ENCODE results near the gene MBNL2. TPM values are rescaled to one million over a fixed set of nuclear protein-coding genes. Genes with fewer than 3 reads are reported as not detected.

Gene MBNL2
- total and polyA plus RNA-seq, 2 of the 4 experiments (the other 2 are of a cell fraction): 26.9 to 103 TPM

DNA sequence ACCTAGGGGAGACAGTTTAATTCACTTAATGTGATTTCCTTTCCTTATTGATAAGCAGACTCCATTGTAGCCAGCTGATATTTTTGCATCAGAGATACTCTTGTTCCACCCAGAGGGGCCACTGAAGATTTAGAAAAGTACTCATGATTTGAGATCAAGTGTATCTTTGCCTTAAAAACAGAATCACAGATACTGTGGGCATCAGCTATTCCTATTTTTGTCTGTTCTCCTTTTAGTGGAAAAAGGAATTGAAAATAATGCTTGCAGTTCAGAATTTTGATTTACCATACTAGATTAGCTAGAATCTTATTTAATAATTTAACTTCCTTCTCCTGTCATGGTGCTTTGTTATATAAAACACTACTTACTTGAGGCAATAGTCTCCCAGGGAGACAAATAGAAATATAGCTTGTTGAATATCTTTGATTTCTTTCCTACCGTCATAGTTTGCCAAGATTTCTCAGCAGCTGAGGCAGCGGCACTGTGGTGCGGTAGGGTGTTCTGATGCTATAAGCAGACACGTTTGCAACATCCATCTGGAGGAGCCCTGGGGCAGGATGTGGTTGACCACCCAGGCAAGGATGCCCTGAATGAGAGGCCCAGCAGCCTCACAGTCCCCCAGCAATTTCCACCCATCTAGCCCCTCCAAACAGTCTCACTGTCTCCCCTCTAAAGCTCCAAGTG, 164.8 kb downstream of the MBNL2 start:
- BruUV-seq (replicated peaks): no TSS peak
- H3K9ac ChIP-seq (ENCODE audit: low read depth, low read length): no peak overlapping the region
- no peak overlapping the region for H3K4ac ChIP-seq (ENCODE audit: low read depth, low read length)
- H2AFZ ChIP-seq (replicated peaks; ENCODE audit: low read length, poor library complexity): no peak overlapping the region
- no peaks in the 10 kb centered on the region for H3K9me3 ChIP-seq (ENCODE audit: control insufficient read depth, insufficient read depth, low read length)
- H4K8ac ChIP-seq (ENCODE audit: low read depth in 2 of 2, low read length in 2 of 2): no peak overlapping the region
- no peak overlapping the region for H4K5ac ChIP-seq (ENCODE audit: low read depth, low read length)
- H3K9me1 ChIP-seq (ENCODE audit: insufficient read depth, low read length): peaks cover 11% of the 10 kb centered on the region; the same call in 1 of the 2 replicates
- no peak overlapping the region; the same call in 1 of the 2 replicates for H2BK20ac ChIP-seq (ENCODE audit: low read depth, low read length)
- TF ChIP-seq MAZ (IDR thresholded peaks at IDR 0.05; ENCODE audit: borderline replicate concordance, low read depth, low read length) (no peak), FOS (IDR thresholded peaks at IDR 0.05; ENCODE audit: low read depth, low read length) (no peak), SMC3 (IDR thresholded peaks at IDR 0.05; ENCODE audit: low read depth, low read length) (no peak), NFE2L2 (IDR thresholded peaks at IDR 0.05; ENCODE audit: low read depth, low read length) (no peak), RFX5 (IDR thresholded peaks at IDR 0.05; ENCODE audit: low read depth, low read length) (no peak), BHLHE40 (IDR thresholded peaks at IDR 0.05; ENCODE audit: low read depth, low read length) (no peak), POLR2A (IDR thresholded peaks at IDR 0.05; ENCODE audit: low read depth, low read length) (no peak), CHD1 (IDR thresholded peaks at IDR 0.05; ENCODE audit: low read depth, low read length) (no peak), MAFK (IDR thresholded peaks at IDR 0.05; ENCODE audit: low read depth, low read length) (no peak), RAD21 (IDR thresholded peaks at IDR 0.05; ENCODE audit: low read length) (no peak), MXI1 (IDR thresholded peaks at IDR 0.05; ENCODE audit: borderline replicate concordance, low read depth, low read length) (no peak), CEBPB (IDR thresholded peaks at IDR 0.05; ENCODE audit: low read depth, low read length) (no peak), RCOR1 (IDR thresholded peaks at IDR 0.05; ENCODE audit: insufficient replicate concordance, low read length) (no peak)
- TF ChIP-seq, protein P1, sequence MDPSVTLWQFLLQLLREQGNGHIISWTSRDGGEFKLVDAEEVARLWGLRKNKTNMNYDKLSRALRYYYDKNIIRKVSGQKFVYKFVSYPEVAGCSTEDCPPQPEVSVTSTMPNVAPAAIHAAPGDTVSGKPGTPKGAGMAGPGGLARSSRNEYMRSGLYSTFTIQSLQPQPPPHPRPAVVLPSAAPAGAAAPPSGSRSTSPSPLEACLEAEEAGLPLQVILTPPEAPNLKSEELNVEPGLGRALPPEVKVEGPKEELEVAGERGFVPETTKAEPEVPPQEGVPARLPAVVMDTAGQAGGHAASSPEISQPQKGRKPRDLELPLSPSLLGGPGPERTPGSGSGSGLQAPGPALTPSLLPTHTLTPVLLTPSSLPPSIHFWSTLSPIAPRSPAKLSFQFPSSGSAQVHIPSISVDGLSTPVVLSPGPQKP (IDR thresholded peaks at IDR 0.05; ENCODE audit: borderline replicate concordance, low read depth, low read length): no peak
- TF ChIP-seq, protein P2, sequence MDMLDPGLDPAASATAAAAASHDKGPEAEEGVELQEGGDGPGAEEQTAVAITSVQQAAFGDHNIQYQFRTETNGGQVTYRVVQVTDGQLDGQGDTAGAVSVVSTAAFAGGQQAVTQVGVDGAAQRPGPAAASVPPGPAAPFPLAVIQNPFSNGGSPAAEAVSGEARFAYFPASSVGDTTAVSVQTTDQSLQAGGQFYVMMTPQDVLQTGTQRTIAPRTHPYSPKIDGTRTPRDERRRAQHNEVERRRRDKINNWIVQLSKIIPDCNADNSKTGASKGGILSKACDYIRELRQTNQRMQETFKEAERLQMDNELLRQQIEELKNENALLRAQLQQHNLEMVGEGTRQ (IDR thresholded peaks at IDR 0.05; ENCODE audit: low read depth, low read length): no peak
- TF ChIP-seq, protein P3, sequence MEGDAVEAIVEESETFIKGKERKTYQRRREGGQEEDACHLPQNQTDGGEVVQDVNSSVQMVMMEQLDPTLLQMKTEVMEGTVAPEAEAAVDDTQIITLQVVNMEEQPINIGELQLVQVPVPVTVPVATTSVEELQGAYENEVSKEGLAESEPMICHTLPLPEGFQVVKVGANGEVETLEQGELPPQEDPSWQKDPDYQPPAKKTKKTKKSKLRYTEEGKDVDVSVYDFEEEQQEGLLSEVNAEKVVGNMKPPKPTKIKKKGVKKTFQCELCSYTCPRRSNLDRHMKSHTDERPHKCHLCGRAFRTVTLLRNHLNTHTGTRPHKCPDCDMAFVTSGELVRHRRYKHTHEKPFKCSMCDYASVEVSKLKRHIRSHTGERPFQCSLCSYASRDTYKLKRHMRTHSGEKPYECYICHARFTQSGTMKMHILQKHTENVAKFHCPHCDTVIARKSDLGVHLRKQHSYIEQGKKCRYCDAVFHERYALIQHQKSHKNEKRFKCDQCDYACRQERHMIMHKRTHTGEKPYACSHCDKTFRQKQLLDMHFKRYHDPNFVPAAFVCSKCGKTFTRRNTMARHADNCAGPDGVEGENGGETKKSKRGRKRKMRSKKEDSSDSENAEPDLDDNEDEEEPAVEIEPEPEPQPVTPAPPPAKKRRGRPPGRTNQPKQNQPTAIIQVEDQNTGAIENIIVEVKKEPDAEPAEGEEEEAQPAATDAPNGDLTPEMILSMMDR (conservative IDR thresholded peaks at IDR 0.05; ENCODE audit: low read depth, low read length): no peak
- 100% methylated on average over 1 of the region's 4 CpGs; no CpG with 5 or more reads in 1 of the 2 experiments for WGBS, 2 experiments (ENCODE audit: extremely low coverage in 2 of 2, insufficient read length in 1 of 2)
- no peak overlapping the region for H3K27ac ChIP-seq (ENCODE audit: insufficient read depth, low read length)
- H3K4me2 ChIP-seq (ENCODE audit: low read depth, low read length): no peak overlapping the region
- no peak overlapping the region for H4K91ac ChIP-seq (ENCODE audit: insufficient read depth, low read depth, low read length)
- in situ Hi-C loops (cut with MboI; ENCODE audit: low sequenced_read_pairs): no loop called here
- H3K56ac ChIP-seq (ENCODE audit: extremely low read depth, insufficient read depth, low read length): no peak overlapping the region
- no peak overlapping the region for H3K18ac ChIP-seq (ENCODE audit: low read depth, low read length)
- dilution Hi-C loops (cut with HindIII; ENCODE audit: low sequenced_read_pairs, unreplicated experiment): no loop called here
- ChIA-PET CTCF (interaction anchor here (0.5 kb wide), 1 partner anchor 10 kb away, joined by 3 read pairs; no protein-coding TSS in a partner anchor), POLR2A (ENCODE audit: unreplicated experiment) (no interaction called here)
- H2AK9ac ChIP-seq (replicated peaks; ENCODE audit: low read depth, low read length, poor library complexity): no peak overlapping the region
- H2AK5ac ChIP-seq (ENCODE audit: low read depth, low read length): no peak overlapping the region
- H3K14ac ChIP-seq (replicated peaks; ENCODE audit: low read depth, low read length): no peak overlapping the region
- H2BK120ac ChIP-seq (ENCODE audit: low read depth, low read length): no peak overlapping the region
- no peak overlapping the region for H3K4me3 ChIP-seq (ENCODE audit: insufficient read depth, low read depth, low read length)
- no peak overlapping the region for H3K23ac ChIP-seq (ENCODE audit: low read depth, low read length)
- H3K79me1 ChIP-seq (ENCODE audit: low read depth in 1 of 2, low read length in 2 of 2): peaks cover 23 to 51% of the 10 kb centered on the region in 2 experiments; a peak in 3 of 4 replicates
- H3K27me3 ChIP-seq (ENCODE audit: control insufficient read depth, insufficient read depth, low read length): no peaks in the 10 kb centered on the region
- ATAC-seq (ENCODE audit: low read depth) (no peak), DNase-seq (no peak)
- H2BK5ac ChIP-seq (ENCODE audit: low read depth, low read length, poor library complexity, severe bottlenecking): no peak overlapping the region
- H2BK15ac ChIP-seq (ENCODE audit: low read depth, low read length): no peak overlapping the region
- intact Hi-C loops (cut with micrococcal nuclease): no loop called here
- peaks cover 28% of the 10 kb centered on the region for H3K36me3 ChIP-seq (ENCODE audit: control insufficient read depth, insufficient read depth, low read length)
- peaks cover 3% of the 10 kb centered on the region for H3K4me1 ChIP-seq (ENCODE audit: control insufficient read depth, insufficient read depth, low read length)
- H4K20me1 ChIP-seq (ENCODE audit: insufficient read depth, low read length): peaks cover 4% of the 10 kb centered on the region; the same call in 1 of the 2 replicates

Data from IMR-90 (cell line).